ENCODE data around the gene MAST1.

The MAST1 gene

DNA sequence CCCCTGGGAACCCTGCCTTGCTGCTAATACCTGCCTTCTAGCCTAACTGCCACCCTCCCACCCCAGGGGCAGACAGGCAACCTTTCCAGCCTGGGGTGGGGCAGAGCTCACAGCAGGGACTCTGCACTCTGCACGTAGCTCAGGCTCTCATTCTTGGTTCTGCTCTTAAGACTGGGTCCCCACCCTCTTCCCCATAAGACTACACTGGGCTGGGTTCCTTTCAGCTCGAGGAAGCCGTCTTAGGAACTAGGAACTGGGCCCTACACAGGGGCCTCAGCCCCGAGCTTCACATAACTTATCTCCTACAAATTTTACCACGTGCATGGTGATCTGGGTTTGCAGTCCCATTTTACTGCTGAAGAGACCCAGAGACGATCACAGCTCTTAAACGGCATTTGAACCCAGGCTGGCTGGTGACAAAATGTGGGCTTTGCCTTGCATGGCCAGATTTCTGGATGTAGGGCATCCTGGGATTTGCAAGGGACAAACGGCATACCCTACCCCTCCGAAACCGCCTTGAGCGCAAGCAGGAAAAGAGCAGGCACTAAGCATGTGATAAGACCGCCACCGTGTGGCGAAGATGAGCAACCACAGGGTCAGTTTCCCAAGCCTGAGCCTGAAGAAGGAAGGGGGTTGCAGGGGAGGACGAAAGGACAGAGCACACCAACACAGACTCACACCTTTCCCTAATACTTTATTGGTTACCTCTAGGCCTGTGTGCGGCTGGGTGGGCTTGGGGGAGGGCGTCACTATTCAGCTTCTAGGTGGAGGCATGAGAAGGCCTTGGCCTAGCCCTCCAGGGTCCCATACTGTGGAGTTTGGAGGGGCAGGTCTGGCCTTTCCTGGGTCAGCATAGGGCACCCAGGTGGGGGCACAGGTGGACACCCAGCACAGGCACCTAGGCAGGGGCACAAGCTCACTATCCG lies 41.9 kb upstream of the MAST1 start (continued):
- no peak for TF ChIP-seq GLIS1 (tag by site-specific recombination; IDR thresholded peaks at IDR 0.05)
- TF ChIP-seq ZNF404 (tag by site-specific recombination; IDR thresholded peaks at IDR 0.05): no peak
- TF ChIP-seq ZNF394 (tag by site-specific recombination; IDR thresholded peaks at IDR 0.05; ENCODE audit: borderline replicate concordance): no peak
- TF ChIP-seq ZFP37 (tag by site-specific recombination; IDR thresholded peaks at IDR 0.05): no peak
- TF ChIP-seq ZNF266 (tag by site-specific recombination; IDR thresholded peaks at IDR 0.05; ENCODE audit: low read depth): no peak
- TF ChIP-seq ZNF138 (tag by site-specific recombination; IDR thresholded peaks at IDR 0.05; ENCODE audit: borderline replicate concordance): no peak
- TF ChIP-seq ZBTB11 (tag by site-specific recombination; conservative IDR thresholded peaks at IDR 0.05; ENCODE audit: low read depth): peak; percentile 47; the same call in 1 of the 2 replicates
- no peak for TF ChIP-seq ZNF354C (tag by site-specific recombination; IDR thresholded peaks at IDR 0.05; ENCODE audit: borderline replicate concordance, low read depth)
- TF ChIP-seq, protein P1, sequence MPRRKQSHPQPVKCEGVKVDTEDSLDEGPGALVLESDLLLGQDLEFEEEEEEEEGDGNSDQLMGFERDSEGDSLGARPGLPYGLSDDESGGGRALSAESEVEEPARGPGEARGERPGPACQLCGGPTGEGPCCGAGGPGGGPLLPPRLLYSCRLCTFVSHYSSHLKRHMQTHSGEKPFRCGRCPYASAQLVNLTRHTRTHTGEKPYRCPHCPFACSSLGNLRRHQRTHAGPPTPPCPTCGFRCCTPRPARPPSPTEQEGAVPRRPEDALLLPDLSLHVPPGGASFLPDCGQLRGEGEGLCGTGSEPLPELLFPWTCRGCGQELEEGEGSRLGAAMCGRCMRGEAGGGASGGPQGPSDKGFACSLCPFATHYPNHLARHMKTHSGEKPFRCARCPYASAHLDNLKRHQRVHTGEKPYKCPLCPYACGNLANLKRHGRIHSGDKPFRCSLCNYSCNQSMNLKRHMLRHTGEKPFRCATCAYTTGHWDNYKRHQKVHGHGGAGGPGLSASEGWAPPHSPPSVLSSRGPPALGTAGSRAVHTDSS (tag by site-specific recombination; IDR thresholded peaks at IDR 0.05): no peak
- TF ChIP-seq ZNF280C (tag by site-specific recombination; IDR thresholded peaks at IDR 0.05): no peak
- no peak for TF ChIP-seq ZNF670 (tag by site-specific recombination; IDR thresholded peaks at IDR 0.05; ENCODE audit: low read depth)
- no peak for TF ChIP-seq PRDM6 (tag by site-specific recombination; IDR thresholded peaks at IDR 0.05)
- TF ChIP-seq IKZF3 (tag by site-specific recombination; IDR thresholded peaks at IDR 0.05): peak; percentile 43; the same call in 1 of the 2 replicates
- TF ChIP-seq, protein P2, sequence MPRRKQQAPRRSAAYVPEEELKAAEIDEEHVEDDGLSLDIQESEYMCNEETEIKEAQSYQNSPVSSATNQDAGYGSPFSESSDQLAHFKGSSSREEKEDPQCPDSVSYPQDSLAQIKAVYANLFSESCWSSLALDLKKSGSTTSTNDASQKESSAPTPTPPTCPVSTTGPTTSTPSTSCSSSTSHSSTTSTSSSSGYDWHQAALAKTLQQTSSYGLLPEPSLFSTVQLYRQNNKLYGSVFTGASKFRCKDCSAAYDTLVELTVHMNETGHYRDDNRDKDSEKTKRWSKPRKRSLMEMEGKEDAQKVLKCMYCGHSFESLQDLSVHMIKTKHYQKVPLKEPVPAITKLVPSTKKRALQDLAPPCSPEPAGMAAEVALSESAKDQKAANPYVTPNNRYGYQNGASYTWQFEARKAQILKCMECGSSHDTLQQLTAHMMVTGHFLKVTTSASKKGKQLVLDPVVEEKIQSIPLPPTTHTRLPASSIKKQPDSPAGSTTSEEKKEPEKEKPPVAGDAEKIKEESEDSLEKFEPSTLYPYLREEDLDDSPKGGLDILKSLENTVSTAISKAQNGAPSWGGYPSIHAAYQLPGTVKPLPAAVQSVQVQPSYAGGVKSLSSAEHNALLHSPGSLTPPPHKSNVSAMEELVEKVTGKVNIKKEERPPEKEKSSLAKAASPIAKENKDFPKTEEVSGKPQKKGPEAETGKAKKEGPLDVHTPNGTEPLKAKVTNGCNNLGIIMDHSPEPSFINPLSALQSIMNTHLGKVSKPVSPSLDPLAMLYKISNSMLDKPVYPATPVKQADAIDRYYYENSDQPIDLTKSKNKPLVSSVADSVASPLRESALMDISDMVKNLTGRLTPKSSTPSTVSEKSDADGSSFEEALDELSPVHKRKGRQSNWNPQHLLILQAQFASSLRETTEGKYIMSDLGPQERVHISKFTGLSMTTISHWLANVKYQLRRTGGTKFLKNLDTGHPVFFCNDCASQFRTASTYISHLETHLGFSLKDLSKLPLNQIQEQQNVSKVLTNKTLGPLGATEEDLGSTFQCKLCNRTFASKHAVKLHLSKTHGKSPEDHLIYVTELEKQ (tag by site-specific recombination; IDR thresholded peaks at IDR 0.05; ENCODE audit: borderline replicate concordance): no peak
- no peak for TF ChIP-seq ZNF146 (tag by site-specific recombination; IDR thresholded peaks at IDR 0.05)
- no peak for TF ChIP-seq ZNF701 (tag by site-specific recombination; IDR thresholded peaks at IDR 0.05)
- TF ChIP-seq ZNF248 (tag by site-specific recombination; IDR thresholded peaks at IDR 0.05): no peak
- TF ChIP-seq OVOL3 (tag by site-specific recombination; IDR thresholded peaks at IDR 0.05): no peak
- no peak for TF ChIP-seq SCRT1 (tag by site-specific recombination; IDR thresholded peaks at IDR 0.05; ENCODE audit: borderline replicate concordance)
- TF ChIP-seq ZNF560 (tag by site-specific recombination; IDR thresholded peaks at IDR 0.05; ENCODE audit: borderline replicate concordance): no peak
- TF ChIP-seq KLF17 (tag by site-specific recombination; IDR thresholded peaks at IDR 0.05): peak; percentile 77; the same call in 1 of the 2 replicates
- TF ChIP-seq ZNF112 (tag by site-specific recombination; IDR thresholded peaks at IDR 0.05): no peak
- no peak for TF ChIP-seq GLI2 (tag by site-specific recombination; IDR thresholded peaks at IDR 0.05; ENCODE audit: borderline replicate concordance, low read depth)
- TF ChIP-seq ZNF558 (tag by site-specific recombination; IDR thresholded peaks at IDR 0.05): peak; percentile 25; the same call in 1 of the 2 replicates
- peak; percentile 66; the same call in 1 of the 2 replicates for TF ChIP-seq ZNF2 (tag by site-specific recombination; IDR thresholded peaks at IDR 0.05)
